Lower leg skin (tissue), 3 donors: ENCODE measurements around the gene RDM1.

Experiments used
- POLR2A ChIP-seq, 2 donors: fragments of 450-650 bp; IDR thresholded peaks; one replicate each; pipeline ENCODE4 v1.6.1; 2016 to 2017; ENCODE audit warnings: antibody characterized with exemption in 2 of 2, mild to moderate bottlenecking in 1 of 2, moderate library complexity in 1 of 2
- TF ChIP-seq, protein P1 (sequence below), 3 donors: fragments of 450-650 bp; IDR thresholded peaks; one replicate each; pipeline ENCODE4 v1.5.1; 2016; ENCODE audit warnings: antibody characterized with exemption in 3 of 3, mild to moderate bottlenecking in 3 of 3, moderate library complexity in 2 of 3

DNA sequence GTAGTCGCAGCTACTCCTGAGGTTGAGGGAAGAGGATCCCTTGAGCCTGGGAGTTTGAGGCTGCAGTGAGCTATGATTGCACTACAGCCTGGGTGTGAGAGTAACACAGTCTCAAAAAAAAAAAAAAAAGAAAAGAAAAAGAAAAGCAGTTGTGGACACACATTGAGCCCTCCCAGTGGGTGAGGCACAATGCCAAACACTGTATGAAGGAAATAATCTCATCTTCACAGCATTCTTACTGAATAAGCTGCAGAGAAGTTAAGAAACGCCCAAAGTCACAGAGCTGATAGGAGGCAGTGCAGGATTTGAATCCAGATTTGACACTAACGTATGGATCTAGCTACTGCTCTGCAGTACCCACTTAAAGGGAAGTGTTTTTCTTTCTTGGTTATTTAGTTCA, 18.8 kb upstream of the RDM1 start:
- TF ChIP-seq, protein P1, sequence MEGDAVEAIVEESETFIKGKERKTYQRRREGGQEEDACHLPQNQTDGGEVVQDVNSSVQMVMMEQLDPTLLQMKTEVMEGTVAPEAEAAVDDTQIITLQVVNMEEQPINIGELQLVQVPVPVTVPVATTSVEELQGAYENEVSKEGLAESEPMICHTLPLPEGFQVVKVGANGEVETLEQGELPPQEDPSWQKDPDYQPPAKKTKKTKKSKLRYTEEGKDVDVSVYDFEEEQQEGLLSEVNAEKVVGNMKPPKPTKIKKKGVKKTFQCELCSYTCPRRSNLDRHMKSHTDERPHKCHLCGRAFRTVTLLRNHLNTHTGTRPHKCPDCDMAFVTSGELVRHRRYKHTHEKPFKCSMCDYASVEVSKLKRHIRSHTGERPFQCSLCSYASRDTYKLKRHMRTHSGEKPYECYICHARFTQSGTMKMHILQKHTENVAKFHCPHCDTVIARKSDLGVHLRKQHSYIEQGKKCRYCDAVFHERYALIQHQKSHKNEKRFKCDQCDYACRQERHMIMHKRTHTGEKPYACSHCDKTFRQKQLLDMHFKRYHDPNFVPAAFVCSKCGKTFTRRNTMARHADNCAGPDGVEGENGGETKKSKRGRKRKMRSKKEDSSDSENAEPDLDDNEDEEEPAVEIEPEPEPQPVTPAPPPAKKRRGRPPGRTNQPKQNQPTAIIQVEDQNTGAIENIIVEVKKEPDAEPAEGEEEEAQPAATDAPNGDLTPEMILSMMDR (IDR thresholded peaks at IDR 0.05) = no peak
- TF ChIP-seq POLR2A (IDR thresholded peaks at IDR 0.05) = no peak
